ENCODE data around the gene ZFP91.
"Not testable (repeated sequence)": the region's sequence is repeated elsewhere in the genome, so short reads cannot be mapped to it uniquely, and the experiment has no call there.

Gene ZFP91

DNA sequence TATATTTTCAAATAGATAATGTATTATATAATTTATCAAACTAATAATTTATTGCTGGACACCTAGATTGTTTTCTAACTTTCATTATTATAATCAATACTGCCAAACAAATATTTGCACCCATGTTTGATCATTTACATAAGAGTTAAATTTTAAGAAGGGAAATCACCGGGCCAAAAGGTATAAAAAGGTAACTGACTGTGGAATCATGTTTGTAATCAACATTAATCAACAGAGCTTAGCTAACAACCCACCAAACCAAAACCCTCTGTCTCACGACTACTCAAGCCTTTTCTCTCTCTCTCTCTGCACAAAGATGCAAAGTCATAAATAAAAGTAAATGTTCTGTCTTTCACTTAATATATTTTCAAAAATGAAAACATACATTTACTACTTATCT lies 18.0 kb upstream of the ZFP91 start:
- Histone ChIP-seq H3K27me3 (no peaks in the 10 kb centered on the region), H3K27ac (peak overlapping the region in 1 of 2 donors; percentile 67), H3K4me3 (no peak overlapping the region), H3K9me3 (no peaks in the 10 kb centered on the region), H3K36me3 (peaks cover 0 to 18% (median 16%) of the 10 kb centered on the region in 3 donors), H3K4me1 (peaks cover 0 to 49% (median 5%) of the 10 kb centered on the region in 4 donors)
- TF ChIP-seq, protein P1, sequence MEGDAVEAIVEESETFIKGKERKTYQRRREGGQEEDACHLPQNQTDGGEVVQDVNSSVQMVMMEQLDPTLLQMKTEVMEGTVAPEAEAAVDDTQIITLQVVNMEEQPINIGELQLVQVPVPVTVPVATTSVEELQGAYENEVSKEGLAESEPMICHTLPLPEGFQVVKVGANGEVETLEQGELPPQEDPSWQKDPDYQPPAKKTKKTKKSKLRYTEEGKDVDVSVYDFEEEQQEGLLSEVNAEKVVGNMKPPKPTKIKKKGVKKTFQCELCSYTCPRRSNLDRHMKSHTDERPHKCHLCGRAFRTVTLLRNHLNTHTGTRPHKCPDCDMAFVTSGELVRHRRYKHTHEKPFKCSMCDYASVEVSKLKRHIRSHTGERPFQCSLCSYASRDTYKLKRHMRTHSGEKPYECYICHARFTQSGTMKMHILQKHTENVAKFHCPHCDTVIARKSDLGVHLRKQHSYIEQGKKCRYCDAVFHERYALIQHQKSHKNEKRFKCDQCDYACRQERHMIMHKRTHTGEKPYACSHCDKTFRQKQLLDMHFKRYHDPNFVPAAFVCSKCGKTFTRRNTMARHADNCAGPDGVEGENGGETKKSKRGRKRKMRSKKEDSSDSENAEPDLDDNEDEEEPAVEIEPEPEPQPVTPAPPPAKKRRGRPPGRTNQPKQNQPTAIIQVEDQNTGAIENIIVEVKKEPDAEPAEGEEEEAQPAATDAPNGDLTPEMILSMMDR (IDR thresholded peaks at IDR 0.05), result no peak
- intact Hi-C loops (cut with DNase I; ENCODE audit: low total_unique reads), result no loop called here
- DNase-seq, result no peak

GRCh38 chr11:58561394-58562098 lies 17.3 kb upstream of the ZFP91 start:
- no peak overlapping the region for H3K4me3 ChIP-seq
- H3K4me1 ChIP-seq, result peaks cover 0 to 47% (median 5%) of the 10 kb centered on the region in 4 donors
- peaks cover 0 to 18% (median 16%) of the 10 kb centered on the region in 3 donors for H3K36me3 ChIP-seq
- TF ChIP-seq, protein P1 (IDR thresholded peaks at IDR 0.05), result no peak
- H3K27ac ChIP-seq, result peak overlapping the region; percentile 11 to 67
- H3K9me3 ChIP-seq, result no peaks in the 10 kb centered on the region
- H3K27me3 ChIP-seq, result no peaks in the 10 kb centered on the region
- no peak for DNase-seq
- intact Hi-C loops (cut with DNase I; ENCODE audit: low total_unique reads), result no loop called here

GRCh38 chr11:58562375-58562800 lies 16.5 kb upstream of the ZFP91 start:
- TF ChIP-seq, protein P1 (IDR thresholded peaks at IDR 0.05), result no peak
- no peak overlapping the region for H3K4me3 ChIP-seq
- H3K27me3 ChIP-seq, result no peaks in the 10 kb centered on the region
- intact Hi-C loops (cut with DNase I; ENCODE audit: low total_unique reads), result no loop called here
- no peak for DNase-seq
- peaks cover 0 to 47% (median 5%) of the 10 kb centered on the region in 4 donors for H3K4me1 ChIP-seq
- no peaks in the 10 kb centered on the region for H3K9me3 ChIP-seq
- H3K27ac ChIP-seq, result peak overlapping the region; percentile 11 to 67
- peaks cover 0 to 18% (median 16%) of the 10 kb centered on the region in 3 donors for H3K36me3 ChIP-seq

DNA sequence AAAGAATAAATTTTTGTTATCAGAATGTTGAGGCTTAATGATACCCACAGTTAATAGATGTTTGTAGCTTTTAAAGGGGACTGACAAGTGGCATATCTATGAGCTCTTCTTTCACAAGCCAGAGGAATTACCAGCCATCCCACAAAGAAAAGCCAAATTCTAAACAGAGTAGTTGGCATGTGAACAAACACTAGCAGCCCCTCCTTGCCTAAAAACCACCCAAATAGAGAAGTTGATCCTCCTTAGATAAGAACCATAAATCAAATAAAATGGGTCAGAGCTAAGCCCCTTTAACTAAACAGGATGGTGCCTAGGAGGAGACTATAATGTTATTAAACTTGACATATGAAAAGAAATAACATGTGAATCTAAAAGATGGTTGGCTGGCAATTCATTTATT lies 14.6 kb upstream of the ZFP91 start:
- H3K4me1 ChIP-seq, result peaks cover 0 to 52% (median 5%) of the 10 kb centered on the region in 4 donors
- no peaks in the 10 kb centered on the region for H3K27me3 ChIP-seq
- intact Hi-C loops (cut with DNase I; ENCODE audit: low total_unique reads), result no loop called here
- DNase-seq, result no peak
- peaks cover 12 to 27% (median 20%) of the 10 kb centered on the region in 3 donors for H3K36me3 ChIP-seq
- no peaks in the 10 kb centered on the region for H3K9me3 ChIP-seq
- H3K27ac ChIP-seq, result peak overlapping the region; percentile 5 to 67
- H3K4me3 ChIP-seq, result no peak overlapping the region
- TF ChIP-seq, protein P1 (IDR thresholded peaks at IDR 0.05), result no peak

GRCh38 chr11:58567889-58568512 lies 10.9 kb upstream of the ZFP91 start:
- no peak overlapping the region for H3K4me3 ChIP-seq
- DNase-seq, result no peak
- no peaks in the 10 kb centered on the region for H3K27me3 ChIP-seq
- no peaks in the 10 kb centered on the region for H3K9me3 ChIP-seq
- H3K27ac ChIP-seq, result no peak overlapping the region
- TF ChIP-seq, protein P1 (IDR thresholded peaks at IDR 0.05), result peak; percentile 53 to 70
- peaks cover 19 to 33% (median 21%) of the 10 kb centered on the region in 3 donors for H3K36me3 ChIP-seq
- peaks cover 0 to 30% (median 2%) of the 10 kb centered on the region in 4 donors for H3K4me1 ChIP-seq
- intact Hi-C loops (cut with DNase I; ENCODE audit: low total_unique reads), result no loop called here

DNA sequence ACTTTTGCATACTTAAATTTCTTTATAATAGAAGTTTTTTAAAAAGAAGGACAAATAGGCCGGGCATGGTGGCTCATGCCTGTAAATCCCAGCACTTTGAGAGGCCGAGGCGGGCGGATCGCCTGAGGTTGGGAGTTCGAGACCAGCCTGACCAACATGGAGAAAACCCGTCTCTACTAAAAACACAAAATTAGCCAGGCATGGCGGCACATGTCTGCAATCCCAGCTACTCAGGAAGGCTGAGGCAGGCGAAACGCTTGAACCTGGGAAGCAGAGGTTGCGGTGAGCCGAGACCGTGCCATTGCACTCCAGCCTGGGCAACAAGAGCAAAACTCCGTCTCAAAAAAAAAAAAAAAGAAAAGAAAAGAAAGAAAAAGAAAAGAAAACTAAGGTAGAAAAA lies 6.0 kb upstream of the ZFP91 start:
- H3K9me3 ChIP-seq, DNase-seq, H3K27me3 ChIP-seq, H3K4me3 ChIP-seq: not testable (repeated sequence)
- peaks cover 10 to 25% (median 19%) of the 10 kb centered on the region in 3 donors for H3K36me3 ChIP-seq
- peaks cover 0 to 53% (median 37%) of the 10 kb centered on the region in 4 donors for H3K4me1 ChIP-seq
- intact Hi-C loops (cut with DNase I; ENCODE audit: low total_unique reads), result loop anchor here (10.0 kb wide), 1 partner anchor 102 kb away; no protein-coding TSS in a partner anchor
- H3K27ac ChIP-seq, result peak overlapping the region; percentile 47 to 100

Data from tibial artery (tissue), 4 donors.